Ascending aorta (tissue), 2 donors: Measurements from ENCODE around the gene STXBP5. TPM values are rescaled to one million over a fixed set of nuclear protein-coding genes. Genes with fewer than 3 reads are reported as not detected.

ENCODE experiments used
- DNase-seq, 2 donors: peaks; one replicate each; pipeline ENCODE4 v3.0.0-alpha.2; 2019; ENCODE audit warnings: low spot score in 2 of 2
- H3K27ac ChIP-seq, 2 donors: fragments of 200-600 bp; sonication (generic); one replicate each; pipeline ENCODE4 v1.5.1; 2016 to 2017; ENCODE audit warnings: mild to moderate bottlenecking in 1 of 2
- H3K27me3 ChIP-seq: fragments of 200-600 bp; sonication (generic); one replicate; pipeline ENCODE4 v1.5.1; 2017
- H3K36me3 ChIP-seq, 2 donors: fragments of 200-600 bp; sonication (generic); one replicate each; pipeline ENCODE4 v1.5.1; 2016
- H3K4me1 ChIP-seq, 2 donors: fragments of 200-600 bp; sonication (generic); one replicate each; pipeline ENCODE4 v1.5.1; 2016 to 2017; ENCODE audit warnings: mild to moderate bottlenecking in 1 of 2
- H3K4me3 ChIP-seq, 2 donors: fragments of 200-600 bp; sonication (generic); one replicate each; pipeline ENCODE4 v1.5.1; 2016 to 2017; ENCODE audit warnings: mild to moderate bottlenecking in 1 of 2
- H3K9me3 ChIP-seq, 2 donors: fragments of 200-600 bp; sonication (generic); one replicate each; pipeline ENCODE4 v1.5.1; 2016
- intact Hi-C: fragments of 100-400 bp; cut with DNase I; formaldehyde crosslinking; loops from one replicate; pipeline ENCODE4 v1.15.1; 2023
- total RNA-seq: library from RNA; depleted of rRNA; stranded (reverse); fragments of >200 nt; gene quantifications from one replicate; pipeline ENCODE4 v1.1.0, GENCODE V29; 2016
- TF ChIP-seq, protein P1 (sequence below), 3 experiments: fragments of 200-600 bp in 2 of 3; fragments of 450-650 bp in 1 of 3; sonication (generic) in 2 of 3; IDR thresholded peaks; one replicate each; pipeline ENCODE4 v1.5.1; 2016 to 2019; ENCODE audit warnings: antibody characterized with exemption in 3 of 3, mild to moderate bottlenecking in 1 of 3, moderate library complexity in 1 of 3

Gene STXBP5
- total RNA-seq, 1 donor from 2014 or later, result 13.6 TPM

DNA sequence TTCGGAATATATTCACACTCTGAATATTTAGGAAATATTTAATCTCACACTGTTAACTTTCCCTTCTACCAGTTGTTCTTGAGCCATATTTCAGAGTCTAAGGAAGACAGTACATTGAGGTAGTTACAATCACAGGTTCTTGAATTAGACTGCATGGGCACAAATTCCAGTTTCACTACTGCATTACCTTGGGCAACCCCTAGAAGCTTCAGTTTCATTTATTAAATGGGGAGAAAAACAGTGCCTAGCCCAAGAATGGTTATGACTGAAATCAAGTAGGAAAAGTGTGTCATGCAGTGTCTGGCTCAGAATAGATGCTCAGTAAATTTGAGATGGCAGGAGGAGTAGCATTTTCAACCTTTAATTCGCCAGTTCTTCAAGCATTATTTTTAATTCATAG, 179.8 kb downstream of the STXBP5 start:
- DNase-seq, result no peak
- Histone ChIP-seq H3K4me1 (no peaks in the 10 kb centered on the region), H3K27me3 (no peaks in the 10 kb centered on the region), H3K36me3 (peaks cover 16 to 17% of the 10 kb centered on the region in 2 donors), H3K4me3 (no peak overlapping the region), H3K27ac (no peak overlapping the region), H3K9me3 (peaks cover 0 to under 1% of the 10 kb centered on the region in 2 donors)
- intact Hi-C loops, result no loop called here
- TF ChIP-seq, protein P1, sequence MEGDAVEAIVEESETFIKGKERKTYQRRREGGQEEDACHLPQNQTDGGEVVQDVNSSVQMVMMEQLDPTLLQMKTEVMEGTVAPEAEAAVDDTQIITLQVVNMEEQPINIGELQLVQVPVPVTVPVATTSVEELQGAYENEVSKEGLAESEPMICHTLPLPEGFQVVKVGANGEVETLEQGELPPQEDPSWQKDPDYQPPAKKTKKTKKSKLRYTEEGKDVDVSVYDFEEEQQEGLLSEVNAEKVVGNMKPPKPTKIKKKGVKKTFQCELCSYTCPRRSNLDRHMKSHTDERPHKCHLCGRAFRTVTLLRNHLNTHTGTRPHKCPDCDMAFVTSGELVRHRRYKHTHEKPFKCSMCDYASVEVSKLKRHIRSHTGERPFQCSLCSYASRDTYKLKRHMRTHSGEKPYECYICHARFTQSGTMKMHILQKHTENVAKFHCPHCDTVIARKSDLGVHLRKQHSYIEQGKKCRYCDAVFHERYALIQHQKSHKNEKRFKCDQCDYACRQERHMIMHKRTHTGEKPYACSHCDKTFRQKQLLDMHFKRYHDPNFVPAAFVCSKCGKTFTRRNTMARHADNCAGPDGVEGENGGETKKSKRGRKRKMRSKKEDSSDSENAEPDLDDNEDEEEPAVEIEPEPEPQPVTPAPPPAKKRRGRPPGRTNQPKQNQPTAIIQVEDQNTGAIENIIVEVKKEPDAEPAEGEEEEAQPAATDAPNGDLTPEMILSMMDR (IDR thresholded peaks at IDR 0.05), result no peak

DNA sequence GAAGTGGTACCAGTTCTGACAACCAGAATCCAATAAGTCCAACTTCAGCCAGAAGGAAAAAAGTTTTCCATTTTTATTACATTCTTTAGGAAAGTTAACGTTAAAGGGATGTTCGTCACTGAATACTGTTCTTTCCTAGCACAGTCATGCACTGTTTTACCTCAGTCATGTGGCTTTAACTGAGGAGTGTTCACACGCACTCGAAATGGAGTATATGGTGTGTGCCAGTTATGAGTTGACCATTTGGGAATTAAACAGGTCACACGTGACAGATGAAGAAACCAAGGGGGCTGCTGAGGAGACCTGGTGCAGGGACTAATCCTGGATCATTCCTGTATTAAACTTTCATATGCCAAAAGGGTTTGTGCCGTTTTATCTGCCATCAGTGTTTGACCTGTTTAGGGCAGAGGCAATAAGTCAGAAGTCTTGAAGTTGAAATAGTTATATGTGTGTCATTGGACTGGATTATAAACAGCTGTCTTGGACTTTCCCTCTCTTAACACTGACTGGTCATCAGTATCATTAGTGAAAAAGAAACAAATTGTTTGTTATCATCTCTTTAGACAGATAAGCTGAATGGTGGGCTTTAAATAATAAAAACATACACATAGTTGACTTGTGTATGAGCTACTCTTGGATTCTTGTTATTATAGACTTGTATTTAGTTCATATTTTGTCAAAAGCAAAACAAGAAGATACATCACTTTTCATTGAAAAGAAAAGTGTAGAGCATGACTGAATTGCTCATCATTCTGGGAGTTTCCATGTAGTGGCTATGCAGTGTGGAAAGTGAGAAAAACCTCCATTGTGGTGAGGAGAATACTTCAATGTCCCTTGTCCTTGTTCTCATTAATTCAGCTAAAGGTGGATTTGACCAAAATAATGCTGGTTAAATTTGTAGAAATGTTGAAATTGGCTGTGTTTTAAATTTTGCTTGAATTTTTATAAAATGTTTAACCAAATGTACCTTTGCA, 180.8 kb downstream of the STXBP5 start:
- H3K36me3 ChIP-seq, result peaks cover 11 to 14% of the 10 kb centered on the region in 2 donors
- no peak overlapping the region for H3K27ac ChIP-seq
- intact Hi-C loops, result no loop called here
- no peaks in the 10 kb centered on the region for H3K4me1 ChIP-seq
- no peak for DNase-seq
- H3K9me3 ChIP-seq, result no peaks in the 10 kb centered on the region
- no peak overlapping the region for H3K4me3 ChIP-seq
- TF ChIP-seq, protein P1 (IDR thresholded peaks at IDR 0.05), result no peak
- H3K27me3 ChIP-seq, result no peaks in the 10 kb centered on the region

DNA sequence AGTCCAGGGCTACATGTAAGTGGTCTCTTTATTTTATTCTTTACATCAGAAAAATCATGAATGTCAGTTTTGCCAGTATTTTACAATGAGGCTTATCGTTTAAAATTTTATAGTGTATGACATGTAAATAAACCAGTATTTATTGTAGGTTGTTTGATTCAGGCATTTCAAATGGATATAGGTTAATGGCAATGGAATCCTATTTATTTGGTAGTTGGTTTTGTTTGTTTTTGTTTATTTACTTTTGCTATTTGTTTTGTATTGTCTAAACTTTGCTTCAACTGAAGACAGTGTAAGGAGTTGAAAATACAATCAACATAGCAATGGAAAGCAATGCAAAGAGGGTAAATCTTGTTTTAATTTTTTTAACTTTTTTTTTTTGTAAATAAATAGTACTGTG, 185.2 kb downstream of the STXBP5 start:
- H3K36me3 ChIP-seq, result peaks cover 4 to 8% of the 10 kb centered on the region in 2 donors
- no peaks in the 10 kb centered on the region for H3K4me1 ChIP-seq
- no peaks in the 10 kb centered on the region for H3K9me3 ChIP-seq
- no peak overlapping the region for H3K4me3 ChIP-seq
- intact Hi-C loops, result no loop called here
- no peaks in the 10 kb centered on the region for H3K27me3 ChIP-seq
- H3K27ac ChIP-seq, result no peak overlapping the region
- DNase-seq, result no peak
- TF ChIP-seq, protein P1 (IDR thresholded peaks at IDR 0.05), result no peak

DNA sequence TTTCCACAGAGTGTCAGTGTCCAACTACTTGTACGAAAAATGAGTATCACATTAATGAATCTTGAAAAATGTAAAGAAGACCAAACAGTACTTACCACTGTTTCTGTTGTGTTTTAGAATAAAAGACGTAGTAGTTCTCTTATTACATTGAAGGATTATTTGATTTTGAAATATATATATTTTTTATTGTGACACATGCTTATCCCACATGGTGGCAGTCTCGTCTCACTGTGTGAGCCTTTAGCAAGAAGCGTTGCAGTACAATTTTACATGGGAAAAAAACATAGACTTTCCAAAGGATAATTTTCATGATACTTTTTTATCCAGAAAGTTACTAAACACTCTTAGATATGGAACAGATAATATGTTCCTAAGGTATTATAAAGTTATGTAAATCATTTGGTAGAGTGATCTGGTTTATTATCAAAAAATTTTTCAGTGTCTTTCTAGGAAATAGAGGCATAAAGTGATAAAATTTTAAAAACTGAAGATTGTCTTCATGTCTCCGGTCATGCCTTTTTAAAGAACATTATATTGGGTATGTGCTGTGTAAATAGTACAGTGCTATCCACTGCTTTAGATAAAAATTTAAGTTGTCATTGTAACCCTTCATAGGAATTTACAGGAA, 186.8 kb downstream of the STXBP5 start:
- TF ChIP-seq, protein P1 (IDR thresholded peaks at IDR 0.05), result peak in 1 of 3 experiments; percentile 24
- no peaks in the 10 kb centered on the region for H3K9me3 ChIP-seq
- intact Hi-C loops, result no loop called here
- no peaks in the 10 kb centered on the region for H3K27me3 ChIP-seq
- no peak overlapping the region for H3K27ac ChIP-seq
- no peak overlapping the region for H3K4me3 ChIP-seq
- no peak for DNase-seq
- H3K4me1 ChIP-seq, result no peaks in the 10 kb centered on the region
- no peaks in the 10 kb centered on the region for H3K36me3 ChIP-seq

DNA sequence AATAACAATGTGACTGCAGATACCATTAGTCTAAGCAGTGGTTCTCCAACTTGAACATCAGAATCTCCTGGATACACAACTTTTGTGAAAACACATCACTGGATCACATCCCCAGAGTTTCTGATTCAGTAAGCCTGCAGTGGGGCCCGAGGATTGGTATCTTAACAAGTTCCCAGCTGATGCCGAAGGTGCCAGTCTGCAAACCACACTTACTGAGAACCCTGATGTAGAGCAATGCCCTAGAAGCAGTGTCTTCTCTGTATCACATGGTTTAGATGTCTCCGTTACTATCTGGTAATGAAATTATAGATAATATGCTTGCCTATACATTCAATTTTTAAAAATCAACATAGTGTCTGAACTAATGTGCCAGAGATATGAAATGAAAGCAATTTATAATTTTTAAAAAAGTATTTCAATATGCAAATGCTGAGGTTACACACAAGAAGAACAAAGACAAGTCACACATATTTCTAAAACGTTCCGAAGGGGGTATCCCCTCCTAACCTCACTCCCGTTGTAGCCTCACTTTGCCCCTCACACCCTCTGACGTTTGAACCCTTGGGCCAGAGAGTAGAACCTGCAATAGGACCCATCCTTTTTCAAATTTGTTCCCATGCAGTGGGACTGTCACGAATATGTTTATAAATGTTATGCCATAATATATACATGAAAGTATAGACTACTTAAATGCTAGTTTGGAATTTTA, 188.9 kb downstream of the STXBP5 start:
- no peak for DNase-seq
- H3K27me3 ChIP-seq, result no peaks in the 10 kb centered on the region
- intact Hi-C loops, result no loop called here
- no peaks in the 10 kb centered on the region for H3K36me3 ChIP-seq
- no peaks in the 10 kb centered on the region for H3K9me3 ChIP-seq
- no peaks in the 10 kb centered on the region for H3K4me1 ChIP-seq
- no peak overlapping the region for H3K4me3 ChIP-seq
- no peak overlapping the region for H3K27ac ChIP-seq
- TF ChIP-seq, protein P1 (IDR thresholded peaks at IDR 0.05), result no peak
